Activated T-cell treated with anti-CD3 and anti-CD28 coated beads for 48 hours (primary cell): ENCODE data around the gene GRM3.

Source experiments
- DNase-seq: peaks from one replicate; pipeline ENCODE4 v3.0.0-alpha.2; 2020; ENCODE audit warnings: low read depth

Gene GRM3

DNA sequence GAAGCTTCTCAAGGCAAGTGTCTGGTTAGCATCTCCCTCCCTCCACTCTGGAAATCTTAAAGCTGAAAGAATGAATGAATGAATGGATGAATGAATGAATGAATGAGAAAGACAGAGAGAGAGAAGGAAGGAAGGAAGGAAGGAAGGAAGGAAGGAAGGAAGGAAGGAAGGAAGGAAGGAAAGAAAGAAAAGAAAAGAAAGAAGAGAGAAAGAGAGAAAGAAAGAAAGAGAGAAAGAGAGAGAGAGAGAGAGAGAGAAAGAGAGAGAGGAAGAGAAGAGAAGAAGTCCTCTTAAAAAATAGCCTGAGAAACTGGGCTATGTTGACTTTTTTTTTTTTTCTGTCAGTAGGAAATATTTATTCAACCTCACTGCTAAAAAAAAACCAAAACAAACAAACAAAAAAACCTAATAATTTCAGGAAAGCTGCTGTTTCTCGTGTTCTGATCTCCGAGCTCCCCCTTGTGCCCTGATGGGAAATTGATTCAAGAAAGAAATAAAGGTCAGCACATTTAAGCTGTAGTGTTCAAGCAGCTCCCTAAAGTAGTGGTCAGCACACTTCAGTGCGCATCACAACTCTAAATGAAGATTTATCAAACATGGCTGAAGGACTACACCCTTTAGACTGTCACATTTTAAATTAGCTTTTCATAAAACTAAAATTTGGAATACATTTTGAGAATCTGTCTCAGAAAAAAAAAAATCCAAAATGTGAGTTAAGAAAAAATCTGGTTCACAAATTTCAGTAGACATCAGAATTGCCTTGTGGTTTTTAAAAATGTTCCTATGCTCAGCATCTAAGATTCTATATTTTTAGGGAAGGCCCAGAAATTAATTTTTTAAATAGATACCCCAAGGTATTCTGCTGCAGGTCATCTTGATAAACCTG lies 261.5 kb downstream of the GRM3 start:
- DNase-seq, result no peak

DNA sequence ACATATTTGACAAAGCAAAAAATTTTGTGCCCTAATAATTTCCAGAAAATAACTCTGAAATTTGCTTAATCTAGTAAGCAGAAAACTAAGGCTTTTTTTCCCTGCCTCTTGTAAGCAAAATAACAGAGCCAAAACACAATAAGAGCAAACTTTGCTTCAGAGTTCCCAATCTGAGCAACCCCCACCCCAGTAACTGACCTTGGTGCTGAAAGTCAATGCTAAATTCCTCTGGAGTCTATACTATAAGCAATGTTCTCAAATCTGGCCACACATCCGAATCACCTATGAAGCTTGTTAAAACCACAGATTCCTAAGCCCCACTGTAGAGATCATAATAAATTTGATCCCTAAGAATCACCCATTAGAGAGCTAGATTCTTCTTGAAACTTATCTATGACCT lies 265.2 kb downstream of the GRM3 start:
- no peak for DNase-seq

DNA sequence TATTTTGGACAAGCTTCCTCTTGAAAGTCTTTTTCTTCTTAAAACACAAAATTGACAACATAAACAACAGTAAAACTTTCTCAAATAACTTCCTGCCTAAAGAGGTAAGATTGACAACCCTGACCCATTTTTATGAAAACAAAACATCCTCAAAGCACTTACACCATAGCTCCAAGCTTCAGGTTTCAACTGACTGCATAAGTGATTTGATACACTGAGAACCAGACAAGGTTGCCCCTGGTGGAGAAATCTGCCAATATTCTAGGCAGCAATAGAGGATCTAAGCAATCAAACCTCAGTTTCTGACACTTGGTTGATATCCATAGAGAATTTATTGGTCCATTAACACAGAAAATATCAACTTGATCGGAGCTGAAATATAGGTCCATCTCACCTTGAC lies 267.9 kb downstream of the GRM3 start:
- no peak for DNase-seq

DNA sequence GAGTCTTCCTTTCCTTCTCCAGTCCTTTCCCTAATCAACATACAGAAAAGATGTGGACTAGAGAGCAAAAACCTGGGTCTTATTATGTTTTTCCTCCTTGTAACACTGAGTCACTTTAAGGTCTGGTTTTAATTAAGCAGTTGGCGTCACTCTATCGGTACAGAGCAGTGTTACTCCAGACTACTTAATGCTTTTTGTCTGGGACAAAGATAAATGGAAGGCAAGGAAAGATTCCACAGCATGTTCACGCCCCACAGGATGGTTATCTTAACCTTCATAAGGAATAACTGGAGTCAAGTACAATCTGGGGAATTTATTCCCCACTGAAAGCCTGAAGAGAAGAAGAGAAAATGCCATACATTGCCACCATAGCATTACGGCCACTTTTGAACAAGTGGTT lies 270.0 kb downstream of the GRM3 start:
- no peak for DNase-seq
